RCC 7860 (cell line): ENCODE data around the gene RGPD3.

ENCODE experiments used
- DNase-seq: peaks from one replicate; pipeline ENCODE4 v3.0.0-alpha.2; 2015; ENCODE audit warnings: low spot score
- FAIRE-seq: peaks from 2 replicates; lab custom pipeline; 2012; peaks lifted over from hg19 to GRCh38; lab: Jason Lieb, UNC

The RGPD3 gene

DNA sequence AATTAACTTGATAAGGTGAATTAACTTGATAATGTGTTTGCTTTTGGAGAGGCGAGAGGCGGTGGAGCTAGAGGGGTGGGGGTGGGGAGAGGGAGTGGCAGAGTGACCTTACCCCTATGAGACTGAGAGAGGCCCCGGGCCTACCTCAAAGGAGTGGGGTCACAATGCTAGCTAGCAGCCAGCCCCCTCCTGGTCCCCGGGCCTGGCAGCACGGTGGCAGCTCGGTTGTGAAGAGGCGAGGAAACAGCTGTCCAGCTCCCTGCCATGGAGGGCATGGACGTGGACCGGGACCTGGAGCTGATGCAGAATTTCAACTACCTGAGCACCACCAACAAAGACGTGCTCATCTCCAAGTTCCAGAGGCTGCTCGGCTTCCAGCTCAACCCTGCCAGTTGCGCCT, 123.9 kb downstream of the RGPD3 start:
- DNase-seq (no peak), FAIRE-seq (no peak)

DNA sequence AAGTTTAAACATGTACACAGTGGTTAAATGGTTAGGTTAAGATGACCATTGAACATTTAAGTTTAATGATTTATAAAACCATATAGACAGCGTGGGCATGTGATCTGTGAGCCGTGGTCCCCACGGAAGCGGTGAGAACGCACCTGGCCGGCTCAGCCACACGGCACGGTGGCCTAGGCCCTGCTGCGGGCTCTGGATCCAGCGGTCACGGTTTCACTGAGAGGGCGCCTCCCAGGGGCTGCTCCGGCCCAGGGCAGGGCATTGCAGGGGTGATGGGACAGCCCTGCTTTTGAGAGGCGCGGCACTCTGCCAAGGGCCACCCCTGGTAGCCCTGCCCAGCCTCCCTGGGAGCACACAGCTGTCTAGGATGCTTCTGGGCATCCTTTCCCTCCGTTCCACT, 124.9 kb downstream of the RGPD3 start:
- DNase-seq (no peak), FAIRE-seq (no peak)

DNA sequence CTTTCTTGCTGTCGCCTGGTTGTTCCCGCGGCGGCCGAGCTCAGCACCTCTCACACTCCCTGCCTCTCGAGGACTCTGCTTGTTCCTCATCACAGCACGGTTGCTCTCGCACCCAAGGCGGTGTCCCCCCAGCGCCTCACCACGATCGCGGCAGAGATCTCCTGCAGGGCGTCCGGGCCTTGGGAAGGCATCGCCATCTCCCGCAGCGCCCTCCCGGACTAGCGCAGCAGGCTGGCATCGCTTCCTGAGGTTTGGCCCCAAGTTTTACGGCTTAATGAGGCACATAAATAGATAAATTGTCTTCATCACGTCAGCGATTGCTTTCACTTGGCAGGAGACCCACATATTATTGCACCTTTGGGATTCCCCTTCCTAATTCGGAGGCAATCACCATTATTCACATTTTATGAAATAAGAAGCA, 125.4 kb downstream of the RGPD3 start:
- DNase-seq (no peak), FAIRE-seq (no peak)

DNA sequence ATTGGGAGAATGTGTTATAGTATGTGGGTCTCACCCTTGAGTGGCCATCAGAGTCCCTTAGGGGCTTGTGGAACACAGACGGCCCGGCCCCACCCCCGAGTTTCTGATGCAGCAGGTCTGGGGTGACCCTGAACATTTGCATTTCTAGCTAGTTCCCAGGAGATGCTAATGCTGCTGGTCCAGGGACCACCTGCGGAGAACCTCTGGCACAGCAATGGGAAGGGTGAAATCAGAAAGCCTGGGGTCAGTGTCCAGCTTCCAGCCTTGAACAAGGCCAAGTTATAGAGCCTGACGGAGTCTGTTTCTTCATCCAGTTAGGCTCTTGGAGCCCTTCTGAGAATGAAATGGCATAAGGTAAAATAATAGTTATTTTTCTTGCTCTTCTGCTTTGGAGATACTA, 126.5 kb downstream of the RGPD3 start:
- no peak for DNase-seq
- FAIRE-seq, result no peak
